Measurements from ENCODE around the gene SLC30A7. TPM values are rescaled to one million over a fixed set of nuclear protein-coding genes. Genes with fewer than 3 reads are reported as not detected.

Gene SLC30A7
- polyA plus RNA-seq, 3 donors = 9.2 to 23.3 (median 17.6) TPM

GRCh38 chr1:100982793-100983192 lies 86.9 kb downstream of the SLC30A7 start:
- H3K9ac ChIP-seq (ENCODE audit: insufficient read depth, low read length, poor library complexity, severe bottlenecking) = no peak overlapping the region
- H3K27me3 ChIP-seq (ENCODE audit: control insufficient read depth in 2 of 2, insufficient read depth in 2 of 2, low read length in 2 of 2) = no peaks in the 10 kb centered on the region
- no peak for TF ChIP-seq CTCF (IDR thresholded peaks at IDR 0.05)
- no peak overlapping the region for H3K27ac ChIP-seq (ENCODE audit: low read depth in 1 of 2, low read length in 2 of 2)
- Mint-ChIP-seq H3K27ac (peak overlapping the region in 2 of 7 donors; percentile 7 to 26), H3K9me3 (no peaks in the 10 kb centered on the region), H3K4me3 (no peak overlapping the region), H3K36me3 (peaks cover 52 to 53% of the 10 kb centered on the region in 2 donors), H3K4me1 (no peaks in the 10 kb centered on the region), H3K27me3 (ENCODE audit: low read depth in 3 of 3) (peaks cover 0 to 2% (median 1%) of the 10 kb centered on the region in 3 donors)
- no peak overlapping the region for H3K4me3 ChIP-seq (replicated peaks in 1 of 3; ENCODE audit: low read depth in 2 of 3, low read length in 3 of 3)
- intact Hi-C loops (cut with micrococcal nuclease) = no loop called here
- no peak overlapping the region for H3K4me2 ChIP-seq (replicated peaks; ENCODE audit: extremely low read depth, low read length, poor library complexity, severe bottlenecking)
- H4K20me1 ChIP-seq (ENCODE audit: insufficient read depth, low read length) = no peaks in the 10 kb centered on the region
- no peaks in the 10 kb centered on the region for H3K9me3 ChIP-seq (replicated peaks in 1 of 2; ENCODE audit: control insufficient read depth in 1 of 2, insufficient read depth in 1 of 2, low read length in 2 of 2)
- no peak for DNase-seq
- H3K79me2 ChIP-seq (ENCODE audit: insufficient read depth, low read length) = no peaks in the 10 kb centered on the region
- peaks cover 21 to 73% of the 10 kb centered on the region in 2 donors for H3K36me3 ChIP-seq (replicated peaks in 1 of 2; ENCODE audit: control insufficient read depth in 1 of 2, insufficient read depth in 2 of 2, low read length in 2 of 2)
- 100% methylated on average over 3 of the region's 4 CpGs for WGBS (ENCODE audit: insufficient coverage)
- H2AFZ ChIP-seq (ENCODE audit: insufficient read depth, low read depth, low read length, poor library complexity, severe bottlenecking) = no peak overlapping the region
- H3K4me1 ChIP-seq (ENCODE audit: control insufficient read depth in 1 of 2, insufficient read depth in 2 of 2, low read length in 2 of 2) = no peaks in the 10 kb centered on the region

- H3K36me3 Mint-ChIP-seq = peaks cover 43 to 47% of the 10 kb centered on the region in 2 donors
- H3K27me3 Mint-ChIP-seq (ENCODE audit: low read depth in 3 of 3) = no peaks in the 10 kb centered on the region
- H3K27ac Mint-ChIP-seq = peak overlapping the region in 2 of 7 donors; percentile 27 to 37
- Histone ChIP-seq H3K27me3 (ENCODE audit: control insufficient read depth in 2 of 2, insufficient read depth in 2 of 2, low read length in 2 of 2) (no peaks in the 10 kb centered on the region), H3K27ac (ENCODE audit: low read depth in 1 of 2, low read length in 2 of 2) (no peak overlapping the region), H3K9ac (ENCODE audit: insufficient read depth, low read length, poor library complexity, severe bottlenecking) (no peak overlapping the region), H3K4me3 (replicated peaks in 1 of 3; ENCODE audit: low read depth in 2 of 3, low read length in 3 of 3) (no peak overlapping the region), H2AFZ (ENCODE audit: insufficient read depth, low read depth, low read length, poor library complexity, severe bottlenecking) (no peak overlapping the region), H3K36me3 (replicated peaks in 1 of 2; ENCODE audit: control insufficient read depth in 1 of 2, insufficient read depth in 2 of 2, low read length in 2 of 2) (peaks cover 29 to 61% of the 10 kb centered on the region in 2 donors), H4K20me1 (ENCODE audit: insufficient read depth, low read length) (no peaks in the 10 kb centered on the region), H3K79me2 (ENCODE audit: insufficient read depth, low read length) (no peaks in the 10 kb centered on the region), H3K4me1 (ENCODE audit: control insufficient read depth in 1 of 2, insufficient read depth in 2 of 2, low read length in 2 of 2) (no peaks in the 10 kb centered on the region), H3K4me2 (replicated peaks; ENCODE audit: extremely low read depth, low read length, poor library complexity, severe bottlenecking) (no peak overlapping the region), H3K9me3 (replicated peaks in 1 of 2; ENCODE audit: control insufficient read depth in 1 of 2, insufficient read depth in 1 of 2, low read length in 2 of 2) (no peaks in the 10 kb centered on the region)
- H3K4me3 Mint-ChIP-seq = no peak overlapping the region
- H3K9me3 Mint-ChIP-seq = no peaks in the 10 kb centered on the region
- no peak for TF ChIP-seq CTCF (IDR thresholded peaks at IDR 0.05)
- no peaks in the 10 kb centered on the region for H3K4me1 Mint-ChIP-seq
- no peak for DNase-seq
- intact Hi-C loops (cut with micrococcal nuclease) = no loop called here
- WGBS (ENCODE audit: insufficient coverage) = 100% methylated on average over 1 of the region's 3 CpGs
These were observed 92.2 kb downstream of the SLC30A7 start for GRCh38 chr1:100988121-100988520.
